GM19452 (cell line): ENCODE data around the gene TSPAN9.

Experiments
- ATAC-seq: cut with Tn5 transposase; IDR thresholded peaks from one replicate; pipeline ENCODE4 v1.9.1; 2021; ENCODE audit not compliant: unreplicated experiment

Gene TSPAN9

GRCh38 chr12:3243376-3244084, 166.4 kb downstream of the TSPAN9 start:
- ATAC-seq: no peak

- ATAC-seq: no peak
These were observed 167.1 kb downstream of the TSPAN9 start for GRCh38 chr12:3244219-3244750.

GRCh38 chr12:3246253-3246652, 169.1 kb downstream of the TSPAN9 start:
- ATAC-seq: no peak

- ATAC-seq: no peak
These were observed 169.9 kb downstream of the TSPAN9 start for GRCh38 chr12:3247077-3247476.

- no peak for ATAC-seq
These were observed 170.5 kb downstream of the TSPAN9 start for GRCh38 chr12:3247629-3248161.

- no peak for ATAC-seq
These were observed 172.1 kb downstream of the TSPAN9 start for GRCh38 chr12:3249081-3249800.

GRCh38 chr12:3250034-3250433, 172.9 kb downstream of the TSPAN9 start:
- ATAC-seq: no peak

GRCh38 chr12:3250576-3250975, 173.4 kb downstream of the TSPAN9 start:
- no peak for ATAC-seq

- ATAC-seq: no peak
These were observed 173.9 kb downstream of the TSPAN9 start for GRCh38 chr12:3251067-3251466.

- ATAC-seq: no peak
These were observed 174.5 kb downstream of the TSPAN9 start for GRCh38 chr12:3251691-3252090.

GRCh38 chr12:3252450-3252891, 175.3 kb downstream of the TSPAN9 start:
- no peak for ATAC-seq

- ATAC-seq: no peak
These were observed 176.6 kb downstream of the TSPAN9 start for GRCh38 chr12:3253682-3254275.

GRCh38 chr12:3255057-3255456, 177.9 kb downstream of the TSPAN9 start:
- no peak for ATAC-seq

- no peak for ATAC-seq
These were observed 179.0 kb downstream of the TSPAN9 start for GRCh38 chr12:3256103-3256631.

- no peak for ATAC-seq
These were observed 180.2 kb downstream of the TSPAN9 start for GRCh38 chr12:3257411-3257810.

- no peak for ATAC-seq
These were observed 182.8 kb downstream of the TSPAN9 start for GRCh38 chr12:3259973-3260372.

- ATAC-seq: no peak
These were observed 184.7 kb downstream of the TSPAN9 start for GRCh38 chr12:3261782-3262359.

GRCh38 chr12:3262470-3262869, 185.3 kb downstream of the TSPAN9 start:
- ATAC-seq: no peak

- no peak for ATAC-seq
These were observed 186.1 kb downstream of the TSPAN9 start for GRCh38 chr12:3263282-3263681.

GRCh38 chr12:3263939-3264922, 187.1 kb downstream of the TSPAN9 start:
- ATAC-seq: no peak
